Body of pancreas (tissue), 4 donors: ENCODE data around the gene PCBP3. TPM values are rescaled to one million over a fixed set of nuclear protein-coding genes. Genes with fewer than 3 reads are reported as not detected.

ENCODE experiments used
- ATAC-seq: fragments of 150-250 bp; one replicate; pipeline ENCODE4 v1.9.1; 2016
- DNase-seq, 4 donors: peaks; one replicate each; pipeline ENCODE4 v3.0.0-alpha.2; 2019
- H3K27ac ChIP-seq, 4 donors: fragments of 200-600 bp; sonication (generic); 1 replicate in 3 of 4; 2 replicates in 1 of 4; pipeline versions ENCODE4 v1.5.1 to v1.6.1; 2016 to 2019; ENCODE audit warnings: mild to moderate bottlenecking in 1 of 4, mixed read lengths in 1 of 4, moderate library complexity in 1 of 4
- H3K27me3 ChIP-seq, 2 donors: fragments of 200-600 bp; sonication (generic); one replicate each; pipeline ENCODE4 v1.6.0; 2016; ENCODE audit warnings: mild to moderate bottlenecking in 1 of 2
- H3K36me3 ChIP-seq, 2 donors: fragments of 200-600 bp; sonication (generic); replicated peaks in 1 of 2; 2 replicates each; pipeline ENCODE4 v1.5.1; 2016; ENCODE audit warnings: low read depth in 2 of 2; ENCODE audit not compliant: insufficient read depth in 1 of 2
- H3K4me1 ChIP-seq: fragments of 200-600 bp; sonication (generic); one replicate; pipeline ENCODE4 v1.6.0; 2016
- H3K4me3 ChIP-seq, 2 donors: fragments of 200-600 bp; sonication (generic); 1 replicate in 1 of 2; 2 replicates in 1 of 2; pipeline ENCODE4 v1.5.1; 2016 to 2019
- H3K9me3 ChIP-seq, 3 donors: fragments of 200-600 bp; sonication (generic); 1 replicate in 2 of 3; 2 replicates in 1 of 3; pipeline ENCODE4 v1.5.1; 2016
- CTCF ChIP-seq, 7 experiments: fragments of 450-650 bp in 4 of 7; fragments of 200-600 bp in 3 of 7; sonication (generic) in 3 of 7; IDR thresholded peaks; one replicate each; pipeline ENCODE4 v1.5.1; 2016 to 2019; ENCODE audit warnings: antibody characterized with exemption in 7 of 7
- POLR2A ChIP-seq, 3 donors: fragments of 450-650 bp; IDR thresholded peaks; one replicate each; pipeline ENCODE4 v1.6.1; 2016; ENCODE audit warnings: antibody characterized with exemption in 3 of 3, mild to moderate bottlenecking in 2 of 3
- WGBS, 2 donors: methylation state at CpG; one replicate each; pipeline ENCODE4 v1.1.5; 2017; 5-methylcytosine and 5-hydroxymethylcytosine counted together
- intact Hi-C: fragments of 100-400 bp; cut with DNase I; formaldehyde crosslinking; loops from one replicate; pipeline ENCODE4 v1.15.1; 2023
- total RNA-seq, 2 donors: library from RNA; depleted of rRNA; stranded (reverse); fragments of >200 nt; gene quantifications; one replicate each; pipeline ENCODE4 v1.1.0, GENCODE V29; 2016

PCBP3 gene
- total RNA-seq, 2 donors from 2014 or later: 1.3 to 4.6 TPM

- H3K27me3 ChIP-seq: no peaks in the 10 kb centered on the region
- WGBS, 2 donors: 82 to 93% methylated on average over 15 to 17 of the region's 17 CpGs
- H3K36me3 ChIP-seq: no peaks in the 10 kb centered on the region
- no peaks in the 10 kb centered on the region for H3K4me1 ChIP-seq
- no peak overlapping the region for H3K27ac ChIP-seq
- no peak for TF ChIP-seq POLR2A (IDR thresholded peaks at IDR 0.05)
- TF ChIP-seq CTCF (IDR thresholded peaks at IDR 0.05): no peak
- ATAC-seq: no peak
- H3K4me3 ChIP-seq: no peak overlapping the region
- no peaks in the 10 kb centered on the region for H3K9me3 ChIP-seq
- intact Hi-C loops: no loop called here
- DNase-seq: no peak
These were observed 294.4 kb downstream of the PCBP3 start for GRCh38 chr21:45937721-45938452.

- no peak overlapping the region for H3K27ac ChIP-seq
- H3K27me3 ChIP-seq: no peaks in the 10 kb centered on the region
- no peak for ATAC-seq
- intact Hi-C loops: no loop called here
- TF ChIP-seq CTCF (IDR thresholded peaks at IDR 0.05) (no peak), POLR2A (IDR thresholded peaks at IDR 0.05) (no peak)
- WGBS, 2 donors: 67 to 83% methylated on average over 1 of the region's 1 CpG
- no peak for DNase-seq
- H3K4me1 ChIP-seq: no peaks in the 10 kb centered on the region
- H3K36me3 ChIP-seq: no peaks in the 10 kb centered on the region
- H3K9me3 ChIP-seq: no peaks in the 10 kb centered on the region
- no peak overlapping the region for H3K4me3 ChIP-seq
These were observed 294.9 kb downstream of the PCBP3 start for GRCh38 chr21:45938453-45938755.

DNA sequence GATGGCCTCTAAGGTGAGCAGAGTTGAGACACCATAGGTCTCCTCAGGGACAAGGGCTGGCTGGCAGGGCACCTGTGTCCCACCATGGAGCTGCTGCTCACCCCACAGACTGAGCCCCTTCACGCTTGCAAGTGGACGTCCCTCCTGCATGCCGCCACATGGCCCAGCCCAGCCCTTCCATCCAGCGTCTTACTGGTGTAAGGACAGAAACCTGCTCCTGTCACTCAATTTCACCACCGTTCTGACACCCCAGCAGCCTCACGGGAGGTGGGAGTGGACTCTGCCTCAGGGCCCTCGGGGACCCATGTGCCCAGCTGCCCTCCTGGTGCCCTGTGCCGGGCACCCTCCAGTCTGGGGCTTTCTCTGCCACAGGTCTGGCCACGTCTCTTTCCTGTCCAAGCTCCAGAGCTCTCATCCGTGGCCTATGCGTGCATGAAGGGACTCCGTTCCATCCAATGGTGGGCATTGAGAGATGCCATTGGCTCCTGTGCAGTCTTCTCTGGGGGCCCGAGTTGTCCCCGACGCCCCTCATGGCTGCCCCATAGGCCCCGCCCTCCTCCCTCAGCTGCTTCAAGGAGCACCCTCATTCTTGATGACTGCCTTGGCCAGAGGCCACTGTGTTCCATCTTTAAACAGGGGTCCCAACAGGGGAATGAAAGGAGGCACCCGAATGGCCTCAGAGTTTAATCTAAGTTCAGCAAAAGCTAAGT lies 295.4 kb downstream of the PCBP3 start:
- no peak for ATAC-seq
- WGBS, 2 donors: 90 to 94% methylated on average over 9 to 16 of the region's 17 CpGs
- Histone ChIP-seq H3K4me1 (no peaks in the 10 kb centered on the region), H3K9me3 (no peaks in the 10 kb centered on the region), H3K27ac (no peak overlapping the region), H3K27me3 (no peaks in the 10 kb centered on the region), H3K4me3 (no peak overlapping the region), H3K36me3 (no peaks in the 10 kb centered on the region)
- TF ChIP-seq POLR2A (IDR thresholded peaks at IDR 0.05) (no peak), CTCF (IDR thresholded peaks at IDR 0.05) (no peak)
- intact Hi-C loops: no loop called here
- no peak for DNase-seq

- ATAC-seq: no peak
- no peak overlapping the region for H3K27ac ChIP-seq
- H3K27me3 ChIP-seq: no peaks in the 10 kb centered on the region
- no peaks in the 10 kb centered on the region for H3K4me1 ChIP-seq
- no peaks in the 10 kb centered on the region for H3K36me3 ChIP-seq
- no peak for TF ChIP-seq CTCF (IDR thresholded peaks at IDR 0.05)
- TF ChIP-seq POLR2A (IDR thresholded peaks at IDR 0.05): no peak
- H3K9me3 ChIP-seq: no peaks in the 10 kb centered on the region
- intact Hi-C loops: no loop called here
- 85 to 86% methylated on average over 7 to 15 of the region's 15 CpGs for whole genome bisulfite sequencing, 2 donors
- no peak overlapping the region for H3K4me3 ChIP-seq
- DNase-seq: no peak
These were observed 296.1 kb downstream of the PCBP3 start for GRCh38 chr21:45939521-45940045.
